Tibial nerve (tissue), 4 donors: ENCODE data around the gene IL36A. TPM values are rescaled to one million over a fixed set of nuclear protein-coding genes. Genes with fewer than 3 reads are reported as not detected.

Experiments
- DNase-seq, 2 donors: peaks; one replicate each; pipeline ENCODE4 v3.0.0-alpha.2; 2019; ENCODE audit warnings: low spot score in 2 of 2
- H3K27ac ChIP-seq, 4 donors: fragments of 200-600 bp; sonication (generic) in 3 of 4; one replicate each; pipeline ENCODE4 v1.5.1; 2017 to 2019; ENCODE audit warnings: mild to moderate bottlenecking in 1 of 4
- H3K27me3 ChIP-seq, 2 donors: fragments of 200-600 bp; sonication (generic) in 1 of 2; one replicate each; pipeline versions ENCODE4 v1.5.1 to v1.6.0; 2017 to 2019
- H3K36me3 ChIP-seq, 3 donors: fragments of 200-600 bp; sonication (generic); one replicate each; pipeline ENCODE4 v1.5.1; 2018 to 2019
- H3K4me1 ChIP-seq, 4 donors: fragments of 200-600 bp; sonication (generic) in 3 of 4; one replicate each; pipeline ENCODE4 v1.5.1; 2017 to 2019
- H3K4me3 ChIP-seq, 4 donors: fragments of 200-600 bp; sonication (generic) in 3 of 4; one replicate each; pipeline ENCODE4 v1.5.1; 2017 to 2019; ENCODE audit warnings: mild to moderate bottlenecking in 1 of 4, moderate library complexity in 1 of 4
- H3K9me3 ChIP-seq, 4 donors: fragments of 200-600 bp; sonication (generic) in 3 of 4; one replicate each; pipeline ENCODE4 v1.5.1; 2017 to 2019
- EP300 ChIP-seq, 2 donors: sonication (generic); formaldehyde crosslinking; IDR thresholded peaks; one replicate each; pipeline ENCODE4 v1.6.1; 2017; ENCODE audit warnings: antibody characterized with exemption in 2 of 2, mild to moderate bottlenecking in 1 of 2
- POLR2A ChIP-seq, 2 donors: fragments of 450-650 bp; IDR thresholded peaks; one replicate each; pipeline ENCODE4 v1.6.1; 2017; ENCODE audit warnings: antibody characterized with exemption in 2 of 2, mild to moderate bottlenecking in 2 of 2, moderate library complexity in 2 of 2
- WGBS, 2 donors: methylation state at CpG; one replicate each; pipeline ENCODE4 v1.1.5; 2018; 5-methylcytosine and 5-hydroxymethylcytosine counted together
- total RNA-seq, 4 donors: library from RNA; depleted of rRNA; stranded (reverse); fragments of >200 nt; gene quantifications; one replicate each; pipeline ENCODE4 v1.1.0, GENCODE V29; 2016
- TF ChIP-seq, protein P1 (sequence below), 5 experiments: fragments of 200-600 bp in 3 of 5; fragments of 450-650 bp in 2 of 5; sonication (generic) in 3 of 5; IDR thresholded peaks; one replicate each; pipeline ENCODE4 v1.5.1; 2016 to 2019; ENCODE audit warnings: antibody characterized with exemption in 5 of 5, mild to moderate bottlenecking in 3 of 5, moderate library complexity in 2 of 5

IL36A gene
- total RNA-seq, 4 donors from 2014 or later: not detected

DNA sequence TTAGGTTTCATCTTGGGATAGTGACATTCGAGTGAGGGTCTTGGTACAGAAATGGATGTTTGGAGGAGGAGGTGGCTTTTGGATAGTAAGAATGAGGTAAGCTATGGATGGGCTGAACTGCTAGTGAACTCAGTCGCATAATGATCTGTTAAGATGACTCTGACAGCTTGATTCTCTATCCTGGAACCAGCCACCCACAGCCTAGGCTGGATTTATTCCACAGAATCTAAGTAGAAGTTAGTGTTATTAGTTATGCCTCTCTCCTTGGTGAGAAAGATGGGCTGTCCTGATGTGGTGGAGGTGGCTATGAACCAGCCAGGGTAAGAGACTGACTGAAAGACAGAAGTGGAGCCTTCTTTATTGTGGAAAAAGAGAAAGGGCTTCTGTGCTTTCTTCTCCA lies 22.4 kb downstream of the IL36A start:
- Histone ChIP-seq H3K27ac (no peak overlapping the region), H3K4me3 (no peak overlapping the region), H3K4me1 (no peaks in the 10 kb centered on the region), H3K27me3 (no peaks in the 10 kb centered on the region), H3K36me3 (no peaks in the 10 kb centered on the region), H3K9me3 (no peaks in the 10 kb centered on the region)
- TF ChIP-seq POLR2A (IDR thresholded peaks at IDR 0.05) (no peak), EP300 (IDR thresholded peaks at IDR 0.05) (no peak)
- TF ChIP-seq, protein P1, sequence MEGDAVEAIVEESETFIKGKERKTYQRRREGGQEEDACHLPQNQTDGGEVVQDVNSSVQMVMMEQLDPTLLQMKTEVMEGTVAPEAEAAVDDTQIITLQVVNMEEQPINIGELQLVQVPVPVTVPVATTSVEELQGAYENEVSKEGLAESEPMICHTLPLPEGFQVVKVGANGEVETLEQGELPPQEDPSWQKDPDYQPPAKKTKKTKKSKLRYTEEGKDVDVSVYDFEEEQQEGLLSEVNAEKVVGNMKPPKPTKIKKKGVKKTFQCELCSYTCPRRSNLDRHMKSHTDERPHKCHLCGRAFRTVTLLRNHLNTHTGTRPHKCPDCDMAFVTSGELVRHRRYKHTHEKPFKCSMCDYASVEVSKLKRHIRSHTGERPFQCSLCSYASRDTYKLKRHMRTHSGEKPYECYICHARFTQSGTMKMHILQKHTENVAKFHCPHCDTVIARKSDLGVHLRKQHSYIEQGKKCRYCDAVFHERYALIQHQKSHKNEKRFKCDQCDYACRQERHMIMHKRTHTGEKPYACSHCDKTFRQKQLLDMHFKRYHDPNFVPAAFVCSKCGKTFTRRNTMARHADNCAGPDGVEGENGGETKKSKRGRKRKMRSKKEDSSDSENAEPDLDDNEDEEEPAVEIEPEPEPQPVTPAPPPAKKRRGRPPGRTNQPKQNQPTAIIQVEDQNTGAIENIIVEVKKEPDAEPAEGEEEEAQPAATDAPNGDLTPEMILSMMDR (IDR thresholded peaks at IDR 0.05): no peak
- 80 to 88% methylated on average over 2 of the region's 2 CpGs for WGBS, 2 donors
- DNase-seq: no peak

DNA sequence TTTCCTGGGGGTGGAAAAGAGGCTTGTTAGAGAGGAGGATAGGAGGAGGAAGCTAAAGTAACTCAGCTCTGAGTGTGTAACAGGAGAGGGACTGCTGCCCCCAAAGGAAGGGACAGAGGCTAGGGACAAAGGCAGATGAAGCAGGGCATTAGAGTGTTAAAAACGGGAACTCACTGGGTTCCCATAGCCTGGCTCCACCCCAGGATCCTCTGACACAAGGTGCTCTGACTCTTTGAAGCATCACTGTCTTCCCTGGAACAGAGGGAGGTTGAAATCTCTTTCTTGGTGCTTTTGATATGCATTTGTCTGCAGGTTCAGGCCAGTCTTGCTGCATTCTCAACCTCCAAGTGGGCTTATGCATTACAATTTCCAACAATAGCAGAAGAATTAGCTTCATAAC lies 22.9 kb downstream of the IL36A start:
- 0% methylated on average over 1 of the region's 1 CpG for WGBS, 2 donors
- H3K4me3 ChIP-seq: no peak overlapping the region
- no peaks in the 10 kb centered on the region for H3K27me3 ChIP-seq
- H3K9me3 ChIP-seq: no peaks in the 10 kb centered on the region
- no peaks in the 10 kb centered on the region for H3K36me3 ChIP-seq
- TF ChIP-seq, protein P1 (IDR thresholded peaks at IDR 0.05): no peak
- no peak for TF ChIP-seq POLR2A (IDR thresholded peaks at IDR 0.05)
- no peak for TF ChIP-seq EP300 (IDR thresholded peaks at IDR 0.05)
- no peak overlapping the region for H3K27ac ChIP-seq
- no peak for DNase-seq
- no peaks in the 10 kb centered on the region for H3K4me1 ChIP-seq

DNA sequence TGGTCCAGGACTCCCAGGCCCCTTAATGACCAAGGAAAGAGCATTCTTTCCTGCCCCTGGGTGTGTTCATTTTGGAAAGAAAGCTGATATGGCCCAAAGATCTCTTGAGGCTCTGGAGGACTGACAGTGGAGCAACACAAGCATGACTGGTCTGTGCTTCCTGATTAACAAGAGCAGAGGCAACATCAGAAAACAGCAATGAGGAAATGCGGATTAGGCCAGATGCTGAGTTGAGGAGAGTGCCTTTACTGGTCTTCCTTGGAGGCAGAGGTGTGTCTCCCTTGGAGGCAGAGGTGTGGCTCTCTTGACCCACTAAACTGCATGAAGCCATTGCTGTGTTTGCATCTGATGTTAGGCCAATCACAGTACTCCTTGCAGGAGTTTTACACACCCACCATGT lies 27.5 kb downstream of the IL36A start:
- Histone ChIP-seq H3K36me3 (no peaks in the 10 kb centered on the region), H3K9me3 (no peaks in the 10 kb centered on the region), H3K4me1 (no peaks in the 10 kb centered on the region), H3K27ac (no peak overlapping the region), H3K27me3 (no peaks in the 10 kb centered on the region), H3K4me3 (no peak overlapping the region)
- WGBS, 2 donors: 94 to 100% methylated on average over 1 of the region's 1 CpG
- no peak for DNase-seq
- no peak for TF ChIP-seq EP300 (IDR thresholded peaks at IDR 0.05)
- TF ChIP-seq POLR2A (IDR thresholded peaks at IDR 0.05): no peak
- TF ChIP-seq, protein P1 (IDR thresholded peaks at IDR 0.05): no peak

DNA sequence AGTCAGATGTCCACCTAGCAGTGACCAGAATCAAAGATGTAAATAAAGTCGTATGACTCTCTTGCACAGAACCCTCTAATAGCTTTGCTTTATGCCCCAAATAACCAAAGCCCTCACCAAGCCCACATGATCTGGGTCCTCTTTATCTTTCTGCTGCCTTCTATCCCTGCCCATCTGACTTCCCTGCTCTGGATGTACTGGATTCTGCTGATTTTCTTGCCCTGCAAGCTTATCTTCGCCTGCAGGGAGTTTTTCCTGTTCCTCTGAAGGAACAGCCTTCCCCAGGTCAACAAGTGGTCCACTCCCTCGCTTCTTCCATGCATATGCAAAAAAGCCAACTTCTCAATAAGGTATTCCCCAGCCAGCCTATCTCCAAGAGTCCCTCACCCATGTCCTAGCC lies 28.8 kb downstream of the IL36A start:
- DNase-seq: no peak
- TF ChIP-seq, protein P1 (IDR thresholded peaks at IDR 0.05): no peak
- TF ChIP-seq EP300 (IDR thresholded peaks at IDR 0.05): no peak
- TF ChIP-seq POLR2A (IDR thresholded peaks at IDR 0.05): no peak
- H3K36me3 ChIP-seq: no peaks in the 10 kb centered on the region

DNA sequence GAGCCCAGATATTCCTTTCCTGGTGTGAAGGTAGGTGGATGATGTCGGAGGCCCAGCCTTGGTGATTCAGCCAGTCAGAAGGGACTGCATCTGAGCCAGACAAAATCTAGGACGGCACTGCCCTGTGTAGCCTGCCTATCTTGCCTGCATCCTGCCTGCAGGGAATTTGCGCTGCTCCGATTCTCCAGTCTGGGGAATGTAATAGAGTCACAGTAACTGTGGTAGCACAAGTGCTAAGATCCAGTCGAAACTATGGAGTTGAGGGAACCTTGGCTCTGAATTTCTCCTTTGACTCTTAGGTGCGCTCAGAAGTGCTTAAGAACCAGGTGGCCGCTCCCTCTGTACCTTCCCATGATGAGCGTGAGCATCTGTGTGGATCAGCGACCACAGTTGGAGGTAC lies 31.5 kb downstream of the IL36A start:
- TF ChIP-seq POLR2A (IDR thresholded peaks at IDR 0.05) (no peak), EP300 (IDR thresholded peaks at IDR 0.05) (no peak)
- TF ChIP-seq, protein P1 (IDR thresholded peaks at IDR 0.05): no peak
- no peaks in the 10 kb centered on the region for H3K4me1 ChIP-seq
- no peak overlapping the region for H3K27ac ChIP-seq
- no peaks in the 10 kb centered on the region for H3K9me3 ChIP-seq
- no peak overlapping the region for H3K4me3 ChIP-seq
- H3K36me3 ChIP-seq: no peaks in the 10 kb centered on the region
- no peaks in the 10 kb centered on the region for H3K27me3 ChIP-seq
- DNase-seq: no peak
- WGBS, 2 donors: 89 to 96% methylated on average over 9 of the region's 9 CpGs

More for the DNA sequence above, 28.8 kb downstream of the IL36A start:
- no peaks in the 10 kb centered on the region for H3K4me1 ChIP-seq
- H3K4me3 ChIP-seq: no peak overlapping the region
- no peaks in the 10 kb centered on the region for H3K27me3 ChIP-seq
- WGBS, 2 donors: 84% methylated on average over 3 of the region's 3 CpGs
- no peak overlapping the region for H3K27ac ChIP-seq
- no peaks in the 10 kb centered on the region for H3K9me3 ChIP-seq
